A549 treated with AZD9567 at 1 μM for 4 hours (cell line): Measurements from ENCODE around the gene ERMAP. TPM values are rescaled to one million over a fixed set of nuclear protein-coding genes. Genes with fewer than 3 reads are reported as not detected.

Source experiments
- total RNA-seq: library from RNA; stranded (reverse); fragments of 200-300 nt; extraction: Qiagen RNA extraction; gene quantifications from 5 replicates; pipeline ENCODE4 v1.2.3, GENCODE V29; 2022; ENCODE audit not compliant: insufficient read depth

The ERMAP gene, protein sequence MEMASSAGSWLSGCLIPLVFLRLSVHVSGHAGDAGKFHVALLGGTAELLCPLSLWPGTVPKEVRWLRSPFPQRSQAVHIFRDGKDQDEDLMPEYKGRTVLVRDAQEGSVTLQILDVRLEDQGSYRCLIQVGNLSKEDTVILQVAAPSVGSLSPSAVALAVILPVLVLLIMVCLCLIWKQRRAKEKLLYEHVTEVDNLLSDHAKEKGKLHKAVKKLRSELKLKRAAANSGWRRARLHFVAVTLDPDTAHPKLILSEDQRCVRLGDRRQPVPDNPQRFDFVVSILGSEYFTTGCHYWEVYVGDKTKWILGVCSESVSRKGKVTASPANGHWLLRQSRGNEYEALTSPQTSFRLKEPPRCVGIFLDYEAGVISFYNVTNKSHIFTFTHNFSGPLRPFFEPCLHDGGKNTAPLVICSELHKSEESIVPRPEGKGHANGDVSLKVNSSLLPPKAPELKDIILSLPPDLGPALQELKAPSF
- 3.7 to 4.4 TPM (median 4.2 TPM) in 5 replicates for total RNA-seq

DNA sequence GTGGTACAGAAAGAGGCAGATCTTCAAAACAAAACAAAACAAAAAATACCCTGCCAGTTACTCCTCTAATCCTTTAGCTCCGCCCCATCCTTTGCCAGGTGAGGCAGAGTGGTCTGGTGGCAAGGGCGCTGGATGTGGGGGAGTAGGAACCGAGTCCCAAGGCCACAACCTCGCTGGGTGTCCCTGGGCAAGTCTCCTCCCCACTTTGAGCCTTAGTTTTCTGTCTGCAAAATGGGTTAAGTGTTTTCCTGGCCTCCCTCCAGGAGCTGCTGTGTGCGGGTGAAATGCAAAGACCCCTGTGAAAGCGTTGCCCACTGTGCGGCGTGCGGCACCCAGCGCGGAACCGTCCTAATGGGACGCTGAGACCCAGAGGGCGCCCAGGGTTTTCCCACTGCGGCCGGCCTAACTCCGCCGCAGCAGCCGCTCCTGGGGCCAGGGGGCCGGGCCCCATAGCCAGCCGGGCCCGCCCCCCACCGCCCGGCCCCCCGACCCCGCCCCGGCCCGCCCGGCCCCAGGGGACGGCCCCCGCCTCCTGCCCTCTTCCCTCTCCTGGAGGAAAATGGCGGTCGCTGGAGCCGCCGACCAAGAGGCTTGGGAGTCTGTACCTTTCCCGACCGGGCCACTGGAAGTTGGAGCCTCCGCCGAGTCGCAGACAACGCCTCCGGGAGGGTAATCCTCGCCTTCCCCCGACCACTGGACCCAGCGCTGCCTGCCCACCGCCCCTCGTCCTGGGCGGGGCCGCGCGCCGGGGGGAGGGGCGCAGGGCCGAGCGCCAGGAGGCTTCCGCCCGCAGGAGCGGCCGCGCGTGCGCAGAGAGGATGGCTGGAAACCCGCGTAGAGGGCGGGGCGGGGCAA, at the start of gene ERMAP, which contains the start of gene SVBP:
TSS of gene ERMAP (plus strand) at position 538 of the 855 bp plus-strand sequence. CDS start 13,327 bp downstream, outside the sequence.
TSS of gene SVBP (minus strand) at position 813 of the 855 bp plus-strand sequence. CDS start 853 bp downstream, outside the sequence.

DNA sequence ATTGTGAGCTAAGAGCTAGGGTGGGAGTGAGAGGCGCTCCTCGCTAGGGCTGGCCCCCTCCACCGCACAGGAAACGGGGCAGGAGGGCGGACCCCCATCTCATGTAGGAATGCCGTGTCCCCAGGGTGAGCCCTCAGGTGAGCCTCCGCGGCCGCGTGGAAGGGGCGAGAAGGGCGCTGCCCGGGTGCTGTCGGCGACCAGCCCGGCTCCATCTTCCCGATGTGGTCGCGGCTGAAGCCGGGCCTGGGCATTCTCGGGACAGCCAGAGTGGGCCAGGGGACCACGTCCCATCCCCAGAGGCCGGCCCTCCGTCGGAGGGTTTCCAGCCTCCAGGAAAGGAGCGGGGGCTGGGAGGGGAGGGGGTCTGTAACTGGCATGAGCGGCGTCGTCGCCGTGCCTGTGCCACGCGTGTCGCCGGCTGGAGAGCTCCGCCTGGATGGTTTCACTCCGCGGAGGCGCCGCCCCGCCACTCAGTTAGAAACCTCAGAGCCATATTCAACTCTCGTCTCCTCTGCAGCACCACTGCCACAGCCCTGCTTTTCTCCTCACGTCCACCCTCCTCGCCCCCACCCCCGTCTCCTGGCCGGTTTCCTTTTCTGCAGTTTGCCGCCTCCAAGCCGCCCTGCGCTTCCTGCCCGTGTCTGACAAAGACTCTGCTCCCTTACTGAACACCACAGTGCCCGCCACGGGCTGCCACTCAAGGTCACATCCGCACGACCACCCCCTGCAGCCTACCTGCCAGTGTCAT, 31.8 kb upstream of the ERMAP start, which contains the start of gene TMEM269:
TSS of gene TMEM269 (plus strand) at position 46 of the 748 bp plus-strand sequence. CDS start 4,903 bp downstream, outside the sequence.

DNA sequence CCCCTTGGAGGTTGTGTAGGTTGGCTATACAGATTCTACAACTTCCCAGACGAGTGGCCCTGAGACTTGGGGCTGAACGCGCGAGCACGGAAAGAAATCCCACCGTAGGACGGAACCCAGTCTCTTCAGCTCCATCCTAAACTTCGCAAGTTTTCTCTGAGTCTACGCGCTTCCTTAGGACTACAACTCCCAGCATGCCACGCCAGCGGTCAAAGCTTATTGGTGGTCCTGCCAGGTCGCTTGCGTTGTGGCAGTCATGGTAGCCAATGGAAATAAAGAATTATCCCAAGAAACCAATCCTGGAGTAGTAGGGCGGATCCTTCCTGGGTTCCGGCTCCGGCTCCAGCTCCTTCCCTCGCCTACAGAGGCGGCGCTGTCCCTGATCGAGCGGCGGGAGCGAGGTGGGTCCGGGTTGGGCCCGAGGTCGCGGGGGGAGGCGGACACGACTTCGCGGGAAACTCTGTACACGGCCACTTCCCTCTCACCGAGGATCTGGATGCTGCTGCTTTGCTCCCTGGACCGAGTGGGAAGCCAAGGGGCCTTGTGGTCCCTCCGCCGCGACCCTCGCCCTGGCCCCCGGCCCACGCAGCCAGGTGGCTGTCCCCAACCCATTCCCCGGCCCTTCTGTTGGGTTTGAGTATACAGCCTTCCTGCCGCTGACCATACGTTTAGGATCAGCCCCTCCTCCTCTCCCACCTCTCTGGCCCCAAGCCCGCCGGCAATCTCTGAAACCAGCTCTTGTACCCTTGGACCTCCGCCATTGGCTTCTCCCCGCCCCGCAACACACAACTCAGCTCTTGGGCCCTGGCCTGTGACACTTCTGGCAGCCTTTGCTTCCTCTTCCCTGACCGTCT, 29.6 kb downstream of the ERMAP start, which contains the start of gene ZNF691:
TSS of gene ZNF691 (plus strand) at position 357 of the 854 bp plus-strand sequence. CDS start 3,046 bp downstream, outside the sequence.

Other genes with a start within 250 kb of the ERMAP start
- gene PPIH, start 158.7 kb upstream of the ERMAP start, total RNA-seq = 45.9 to 63.6 TPM (median 61.0 TPM) in 5 replicates
- gene YBX1, start 134.7 kb upstream of the ERMAP start, total RNA-seq = 718 to 786 TPM (median 772 TPM) in 5 replicates
- not detected in 5 replicates for gene CLDN19, start 76.9 kb upstream of the ERMAP start, total RNA-seq
- gene P3H1, start 50.1 kb upstream of the ERMAP start, total RNA-seq = 27.3 to 35.9 TPM (median 34.5 TPM) in 5 replicates
- 3.5 to 12.2 TPM (median 4.6 TPM) in 5 replicates for gene C1orf50, start 49.9 kb upstream of the ERMAP start, total RNA-seq
- gene TMEM269, start 32.1 kb upstream of the ERMAP start, total RNA-seq = 0.08 to 0.23 TPM (median 0.10 TPM) in 4 of 5 replicates, not detected in the other
- gene SVBP, start 275 bp downstream of the ERMAP start, total RNA-seq = 13.5 to 20.9 TPM (median 15.0 TPM) in 5 replicates
- 1.3 to 6.7 TPM (median 6.4 TPM) in 5 replicates for gene ZNF691, start 29.5 kb downstream of the ERMAP start, total RNA-seq
- gene SLC2A1, start 141.7 kb downstream of the ERMAP start, total RNA-seq = 87.5 to 130 TPM (median 93.5 TPM) in 5 replicates